ENCODE data around the gene CLEC18A.
A peak's percentile ranks its signal among the peaks of the same experiment; 100 is the strongest.
"Not testable (repeated sequence)": the region's sequence is repeated elsewhere in the genome, so short reads cannot be mapped to it uniquely, and the experiment has no call there.

CLEC18A gene

GRCh38 chr16:69964960-69965660 lies 14.0 kb downstream of the CLEC18A start:
- FAIRE-seq: not testable (repeated sequence)
- peak; percentile 0 for DNase-seq (ENCODE audit: insufficient read length, low spot score)

GRCh38 chr16:69965661-69966054 lies 14.5 kb downstream of the CLEC18A start:
- not testable (repeated sequence) for DNase-seq (ENCODE audit: insufficient read length, low spot score); FAIRE-seq

DNA sequence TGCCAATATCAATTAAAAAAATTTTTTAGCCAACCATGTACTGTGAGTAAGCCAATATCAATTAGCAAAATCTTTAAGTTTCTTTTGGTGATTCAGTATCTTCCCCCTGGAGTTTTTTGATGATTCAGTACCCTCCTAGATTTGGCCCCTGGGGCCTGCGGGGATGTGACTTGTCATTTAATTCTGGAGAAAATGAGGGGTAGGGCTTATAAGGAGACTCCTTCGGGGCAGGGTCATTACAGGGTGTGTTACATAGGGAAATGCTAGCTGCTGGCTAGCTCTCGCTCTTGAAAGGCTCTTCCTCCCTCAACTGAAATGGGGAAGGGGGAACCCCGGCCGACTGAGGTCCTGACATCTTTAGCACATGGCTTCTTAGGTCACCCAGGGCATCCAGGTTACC lies 16.6 kb downstream of the CLEC18A start:
- not testable (repeated sequence) for DNase-seq (ENCODE audit: insufficient read length, low spot score); FAIRE-seq

GRCh38 chr16:69968125-69968524 lies 17.0 kb downstream of the CLEC18A start:
- not testable (repeated sequence) for FAIRE-seq; DNase-seq (ENCODE audit: insufficient read length, low spot score)

GRCh38 chr16:69969657-69970056 lies 18.5 kb downstream of the CLEC18A start:
- not testable (repeated sequence) for DNase-seq (ENCODE audit: insufficient read length, low spot score); FAIRE-seq

DNA sequence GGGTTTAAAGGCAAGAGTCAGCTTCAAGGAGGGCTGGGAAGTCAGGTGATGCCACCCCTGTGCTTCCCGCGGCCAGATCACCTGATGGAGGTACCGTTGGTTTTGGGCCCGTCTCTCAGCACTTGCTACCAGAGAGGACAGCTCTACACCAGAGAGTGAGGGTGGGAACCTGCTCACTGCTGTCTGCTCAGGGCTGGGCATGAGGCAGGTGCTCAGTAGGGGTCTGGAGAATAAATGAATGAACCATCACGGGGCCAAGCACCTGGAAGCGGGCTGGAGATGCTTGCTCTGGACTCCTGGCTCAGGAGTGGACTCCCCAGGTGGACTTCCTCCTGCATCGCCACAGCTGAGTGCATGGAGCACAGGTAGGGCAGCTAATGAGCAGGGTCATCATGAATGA lies 21.0 kb downstream of the CLEC18A start:
- DNase-seq (ENCODE audit: insufficient read length, low spot score); FAIRE-seq: not testable (repeated sequence)

- not testable (repeated sequence) for FAIRE-seq; DNase-seq (ENCODE audit: insufficient read length, low spot score)
These were observed 21.8 kb downstream of the CLEC18A start for GRCh38 chr16:69972935-69973334.

DNA sequence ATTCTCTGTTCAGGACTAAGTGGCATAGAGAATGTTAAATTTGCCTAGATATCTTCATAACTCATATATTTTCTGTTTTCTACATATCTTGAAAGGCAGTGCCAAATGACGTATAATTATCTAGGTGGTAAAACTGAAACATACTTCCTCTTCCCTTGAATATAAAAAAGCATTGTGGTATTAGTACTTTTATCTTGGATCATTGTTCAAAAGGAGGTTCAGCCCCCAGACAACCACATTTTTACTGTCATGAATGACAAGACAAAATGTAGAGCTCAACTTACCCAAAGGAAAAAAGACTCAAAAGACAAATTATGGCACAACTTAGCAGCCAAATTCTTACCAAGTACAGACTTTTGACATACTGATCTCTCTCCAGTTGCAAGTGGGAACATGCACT lies 34.1 kb downstream of the CLEC18A start:
- FAIRE-seq; DNase-seq (ENCODE audit: insufficient read length, low spot score): not testable (repeated sequence)

DNA sequence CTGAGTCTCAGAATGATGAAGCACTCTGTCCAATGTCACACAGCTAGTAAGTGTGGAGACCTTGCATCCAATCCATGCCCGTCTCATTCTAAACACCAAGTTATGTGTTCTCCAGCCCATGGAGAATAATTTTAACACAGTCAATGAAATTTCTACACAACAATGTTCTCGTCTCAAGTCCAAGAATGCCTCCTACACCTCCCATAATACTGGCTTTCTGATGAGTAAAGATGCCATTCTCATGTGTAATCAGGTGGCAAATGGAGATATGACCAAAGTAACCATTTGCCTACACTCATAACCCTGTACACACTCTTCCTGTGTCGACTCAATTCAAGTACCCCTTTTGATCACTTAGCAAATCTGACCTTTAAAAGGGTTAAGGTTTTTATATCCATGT lies 46.8 kb downstream of the CLEC18A start:
- DNase-seq (ENCODE audit: insufficient read length, low spot score): peak; percentile 0
- not testable (repeated sequence) for FAIRE-seq

DNA sequence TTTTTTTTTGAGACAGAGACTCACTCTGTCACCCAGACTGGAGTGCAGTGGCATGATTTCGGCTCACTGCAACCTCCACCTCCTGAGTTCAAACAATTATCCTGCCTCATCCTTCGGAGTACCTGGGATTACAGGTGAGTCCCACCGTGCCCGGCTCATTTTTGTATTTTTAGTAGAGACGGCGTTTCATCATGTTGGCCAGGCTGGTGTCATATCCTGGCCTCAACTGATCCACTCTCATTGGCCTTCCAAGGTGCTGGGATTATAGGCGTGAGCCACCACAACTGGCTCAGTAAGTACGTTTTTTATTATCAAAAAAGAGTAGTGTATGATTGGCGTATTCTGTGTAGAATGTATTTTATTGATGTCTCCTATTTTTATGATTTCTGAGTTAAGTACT lies 48.7 kb downstream of the CLEC18A start:
- FAIRE-seq; DNase-seq (ENCODE audit: insufficient read length, low spot score): not testable (repeated sequence)

DNA sequence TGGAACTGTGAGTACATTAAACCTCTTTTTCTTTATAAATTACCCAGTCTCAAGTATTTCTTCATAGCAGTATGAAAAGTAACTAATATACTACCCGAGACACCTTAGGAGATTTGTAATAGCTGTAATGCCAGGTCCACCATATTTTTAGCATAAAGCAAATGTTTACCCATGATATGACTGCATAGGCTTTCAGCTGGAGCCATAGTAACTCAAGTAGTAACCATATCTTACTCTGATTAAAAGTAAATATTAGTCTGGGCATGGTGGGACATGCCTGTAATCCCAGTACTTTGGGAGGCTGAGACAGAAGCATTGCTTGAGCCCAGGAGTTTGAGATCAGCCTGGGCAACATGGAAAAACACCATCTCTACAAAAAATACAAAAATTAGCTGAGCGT lies 52.4 kb downstream of the CLEC18A start:
- not testable (repeated sequence) for DNase-seq (ENCODE audit: insufficient read length, low spot score)

GRCh38 chr16:70008604-70009003 lies 57.5 kb downstream of the CLEC18A start:
- not testable (repeated sequence) for FAIRE-seq; DNase-seq (ENCODE audit: insufficient read length, low spot score)

More for the DNA sequence above, 52.4 kb downstream of the CLEC18A start:
- FAIRE-seq: not testable (repeated sequence)

GRCh38 chr16:70010615-70011014 lies 59.5 kb downstream of the CLEC18A start:
- FAIRE-seq: not testable (repeated sequence)

GRCh38 chr16:70011120-70011519 lies 60.0 kb downstream of the CLEC18A start:
- not testable (repeated sequence) for DNase-seq (ENCODE audit: insufficient read length, low spot score); FAIRE-seq

More at GRCh38 chr16:70010615-70011014, 59.5 kb downstream of the CLEC18A start:
- DNase-seq (ENCODE audit: insufficient read length, low spot score): not testable (repeated sequence)

DNA sequence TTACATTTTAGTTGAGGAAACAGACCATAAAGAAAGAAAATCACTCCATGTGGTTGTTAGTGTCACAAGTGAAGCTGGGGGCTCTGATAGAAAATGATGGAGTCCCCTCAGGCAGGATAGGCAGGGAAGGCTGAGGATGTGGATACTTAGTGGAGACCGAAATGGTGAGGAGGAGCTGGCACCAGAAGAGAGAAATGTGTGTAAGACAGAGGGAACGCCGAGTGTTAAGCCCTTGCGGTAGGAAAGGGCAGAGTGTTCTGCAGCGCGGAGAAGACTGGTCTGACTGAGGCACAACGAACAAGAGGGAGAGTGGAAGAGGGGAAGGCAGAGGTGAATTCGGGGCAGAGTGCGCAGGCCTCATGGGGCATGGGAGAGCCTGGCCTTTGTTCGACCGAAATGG lies 61.2 kb downstream of the CLEC18A start:
- not testable (repeated sequence) for DNase-seq (ENCODE audit: insufficient read length, low spot score); FAIRE-seq

GRCh38 chr16:70012951-70013350 lies 61.8 kb downstream of the CLEC18A start:
- not testable (repeated sequence) for FAIRE-seq; DNase-seq (ENCODE audit: insufficient read length, low spot score)

Measured in H54 (cell line).